Stimulated activated CD4-positive, alpha-beta T cell treated with anti-CD3 and anti-CD28 coated beads, Interleukin-15, amount 100 ng/mL, for 1 hour (primary cell): ENCODE measurements around the gene HUNK.
"Not testable (repeated sequence)": the region's sequence is repeated elsewhere in the genome, so short reads cannot be mapped to it uniquely, and the experiment has no call there.

ENCODE experiments used
- DNase-seq, 2 donors: peaks; one replicate each; pipeline ENCODE4 v3.0.0-alpha.2; 2020; ENCODE audit warnings: low read depth in 1 of 2, low spot score in 1 of 2

Gene HUNK

DNA sequence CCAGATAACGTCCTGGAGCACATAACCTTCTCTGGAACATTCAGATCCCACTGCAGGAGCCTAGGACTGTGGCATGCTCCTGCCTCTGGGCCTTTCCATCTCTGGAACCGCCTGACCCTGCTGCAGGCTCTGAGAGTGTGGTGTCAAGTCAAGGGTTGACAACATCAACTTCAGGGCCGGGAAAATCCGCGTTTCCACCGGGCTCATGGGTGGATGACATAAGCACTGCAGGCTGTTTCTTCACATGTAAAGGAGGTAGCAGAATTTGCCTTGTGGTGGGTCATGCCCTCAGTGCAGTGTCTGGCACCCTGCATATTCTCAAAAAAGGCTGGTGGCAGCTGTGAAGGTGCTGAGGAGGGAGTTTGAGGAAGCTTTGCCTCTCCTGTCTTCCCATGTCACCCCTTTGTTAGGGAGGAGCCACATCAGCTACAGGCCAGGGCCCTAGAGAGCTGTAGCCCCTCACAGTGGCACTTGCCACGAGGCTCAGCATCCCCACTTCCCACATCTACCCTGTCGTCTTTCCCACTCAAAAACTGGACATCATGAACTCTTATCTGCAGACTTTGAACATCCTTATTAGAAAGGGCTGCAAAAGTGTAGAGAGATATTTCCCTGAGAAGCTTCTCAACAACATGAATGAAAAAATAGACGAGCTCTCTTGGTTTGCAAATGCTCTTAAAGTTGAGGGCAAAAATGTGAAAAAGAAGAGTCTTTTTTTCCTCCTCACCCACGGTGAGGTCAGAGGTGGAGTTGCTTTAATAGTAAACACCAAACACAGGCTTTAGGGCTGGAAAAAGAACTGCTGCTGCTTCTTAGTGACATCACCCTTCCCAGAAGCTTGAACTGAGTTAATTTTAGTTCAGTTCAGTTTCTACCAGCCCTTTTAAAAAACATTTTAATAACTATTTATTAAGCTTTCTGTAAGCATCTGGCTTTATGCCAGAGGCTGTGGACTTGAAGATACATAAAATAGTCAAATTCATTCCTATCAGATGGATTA, 121.3 kb downstream of the HUNK start:
- no peak for DNase-seq

DNA sequence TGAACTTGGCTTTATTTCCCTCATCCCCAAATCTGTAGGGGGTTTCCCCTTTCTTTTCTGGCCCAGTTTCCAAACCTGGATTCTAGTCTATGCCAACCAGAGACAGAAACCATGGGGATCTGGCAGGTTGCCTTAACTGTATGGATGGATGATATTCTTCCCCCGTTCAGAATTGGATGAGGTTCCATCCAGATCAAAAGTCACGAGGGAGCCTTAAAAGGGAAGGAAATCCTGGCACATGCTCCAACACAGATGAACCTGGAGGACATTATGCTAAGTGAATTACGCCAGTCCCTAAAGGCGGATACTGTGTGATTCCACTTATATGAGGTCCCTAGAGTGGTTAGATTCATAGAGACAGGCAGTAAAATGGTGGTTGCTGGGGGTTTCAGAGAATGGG, 124.4 kb downstream of the HUNK start:
- DNase-seq, result no peak

DNA sequence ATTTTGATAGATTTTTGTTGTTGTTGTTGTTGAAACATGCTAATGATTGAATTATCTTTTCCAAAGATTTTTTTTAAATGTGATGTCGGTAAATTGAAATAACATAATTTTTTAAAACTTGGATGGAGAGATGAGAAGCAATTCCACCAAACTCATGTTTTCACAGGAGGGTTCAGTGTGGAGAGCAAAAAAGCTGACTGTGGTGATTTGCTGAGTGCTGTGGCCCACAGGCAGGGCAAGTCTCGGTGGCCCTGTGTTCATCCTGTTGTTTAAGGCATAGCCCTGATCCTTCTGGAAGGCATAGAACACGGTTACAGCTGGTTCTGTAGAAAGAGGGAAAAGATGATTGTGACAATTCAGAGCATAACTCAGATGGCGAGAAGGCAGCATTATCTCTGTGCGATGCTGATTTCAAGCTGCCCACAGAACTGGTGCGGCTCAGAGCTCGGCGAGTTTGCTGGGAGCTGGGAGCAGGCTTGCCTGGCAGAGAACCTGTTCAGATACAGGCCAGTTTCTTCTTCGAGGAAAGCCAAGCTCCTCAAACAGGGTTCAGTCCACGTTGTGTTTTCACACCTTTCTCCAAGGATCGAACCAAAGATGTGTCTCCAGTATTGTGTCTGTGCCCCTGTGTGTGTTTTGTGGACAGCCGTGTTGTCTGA, 127.1 kb downstream of the HUNK start:
- no peak for DNase-seq

DNA sequence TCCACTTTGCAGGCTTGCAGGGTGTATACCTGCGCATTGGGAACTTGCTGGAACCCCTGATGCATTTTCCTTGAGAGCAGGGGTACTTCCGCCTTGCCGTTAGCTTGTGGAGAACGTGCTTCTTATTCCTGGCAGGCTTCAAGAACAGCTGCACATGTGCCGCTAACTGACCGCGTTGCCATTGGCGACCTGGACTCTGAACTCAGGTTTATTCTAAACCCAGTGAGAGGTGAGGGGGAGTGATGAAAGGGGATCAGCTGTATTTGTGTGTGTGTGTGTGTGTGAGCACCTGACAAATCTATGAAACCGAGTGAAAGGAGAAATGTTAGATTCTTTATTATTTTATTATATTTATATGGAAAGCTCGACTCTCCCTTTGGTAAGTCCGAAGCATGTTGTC, 128.6 kb downstream of the HUNK start:
- DNase-seq, result no peak

DNA sequence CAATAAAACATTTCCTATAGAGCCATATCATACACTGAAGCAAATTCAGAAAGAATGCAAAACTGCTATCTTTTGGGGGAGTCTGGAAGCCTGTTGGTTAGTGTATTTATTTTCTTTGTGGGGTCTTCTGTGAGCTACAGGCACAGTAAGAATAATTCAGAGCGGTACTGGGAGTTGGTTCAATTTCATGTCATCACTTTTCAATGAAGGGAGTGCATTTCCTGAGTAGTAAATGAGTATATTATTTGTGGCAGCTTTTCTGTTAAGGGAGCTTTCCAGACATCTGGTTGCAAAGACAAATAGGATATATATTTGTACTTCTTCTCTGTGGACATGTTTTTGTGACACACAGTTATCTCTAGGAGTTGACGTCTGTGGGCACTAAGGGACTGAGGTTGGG, 130.6 kb downstream of the HUNK start:
- DNase-seq, result no peak

DNA sequence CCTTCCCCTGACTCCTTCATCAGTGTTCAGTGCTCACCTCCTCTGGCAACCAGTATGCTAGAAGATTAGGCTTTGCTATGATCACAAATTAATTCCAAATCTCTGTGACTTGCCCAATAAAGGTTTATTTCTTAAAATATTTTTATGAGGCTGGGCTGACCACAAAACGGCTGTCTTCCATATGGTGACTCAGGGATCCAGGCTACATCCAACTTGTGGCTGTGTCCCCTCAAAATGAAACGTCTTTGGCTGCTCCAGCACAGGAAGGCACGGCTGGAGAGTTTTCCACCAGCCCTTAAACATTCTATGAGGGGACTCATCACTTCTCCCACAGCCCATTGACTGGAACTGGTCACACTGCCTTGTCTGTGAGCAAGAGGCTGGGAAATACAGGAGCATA, 131.5 kb downstream of the HUNK start:
- no peak for DNase-seq

DNA sequence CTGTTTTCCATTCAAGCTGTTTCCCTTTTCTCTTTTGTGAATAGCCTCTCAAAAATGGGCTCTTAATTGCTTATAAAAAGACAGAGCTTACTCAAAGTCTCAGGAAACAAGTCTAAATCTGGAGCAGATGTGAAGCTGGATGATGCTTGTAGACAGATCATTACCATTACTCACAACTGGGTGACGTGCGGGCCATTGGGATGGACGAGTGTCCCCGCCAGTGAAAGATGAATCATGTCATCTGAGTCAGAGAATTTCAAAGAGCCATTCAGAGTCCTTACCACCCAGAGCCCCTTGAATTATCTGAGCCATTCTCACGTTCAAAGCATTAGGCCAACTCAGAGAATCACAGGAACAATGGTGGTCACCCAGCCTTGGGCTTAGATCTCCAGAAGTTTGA, 134.6 kb downstream of the HUNK start:
- no peak for DNase-seq

DNA sequence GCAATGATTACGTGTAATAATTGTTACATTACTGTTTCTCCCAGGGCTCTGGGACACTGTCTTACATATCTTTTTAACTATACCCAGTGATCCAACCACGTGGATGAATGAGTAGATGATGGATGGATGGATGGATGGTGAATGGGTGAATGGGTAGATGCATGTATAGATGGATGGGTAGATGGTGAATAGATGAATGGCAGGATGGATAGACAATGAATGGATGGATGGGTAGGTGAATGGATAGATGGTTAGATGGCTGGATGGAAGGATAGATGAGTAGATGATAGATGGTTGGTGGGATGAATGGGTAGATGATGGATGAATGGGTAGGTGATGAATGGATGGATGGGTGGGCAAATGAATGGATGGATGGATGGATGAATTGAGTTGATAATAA, 135.9 kb downstream of the HUNK start:
- no peak for DNase-seq

DNA sequence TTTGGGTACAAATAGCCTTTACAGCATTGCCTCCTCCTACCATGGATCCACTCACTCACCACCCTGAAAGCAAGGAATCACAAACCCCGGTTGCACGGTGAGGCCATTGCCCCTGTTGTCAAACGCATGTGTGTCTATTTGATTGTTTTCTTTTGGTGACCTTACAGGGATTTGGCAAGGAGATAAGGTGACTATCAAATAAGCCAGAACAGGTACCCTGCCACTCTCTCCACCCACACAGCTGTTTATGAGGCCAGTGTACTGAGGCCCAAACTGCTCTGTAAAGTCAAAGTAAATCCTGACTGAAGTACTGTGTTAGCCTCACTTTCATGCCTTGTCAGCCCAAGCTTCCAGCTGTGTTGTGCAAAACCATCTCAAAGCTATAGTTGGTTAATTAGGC, 136.4 kb downstream of the HUNK start:
- no peak for DNase-seq

DNA sequence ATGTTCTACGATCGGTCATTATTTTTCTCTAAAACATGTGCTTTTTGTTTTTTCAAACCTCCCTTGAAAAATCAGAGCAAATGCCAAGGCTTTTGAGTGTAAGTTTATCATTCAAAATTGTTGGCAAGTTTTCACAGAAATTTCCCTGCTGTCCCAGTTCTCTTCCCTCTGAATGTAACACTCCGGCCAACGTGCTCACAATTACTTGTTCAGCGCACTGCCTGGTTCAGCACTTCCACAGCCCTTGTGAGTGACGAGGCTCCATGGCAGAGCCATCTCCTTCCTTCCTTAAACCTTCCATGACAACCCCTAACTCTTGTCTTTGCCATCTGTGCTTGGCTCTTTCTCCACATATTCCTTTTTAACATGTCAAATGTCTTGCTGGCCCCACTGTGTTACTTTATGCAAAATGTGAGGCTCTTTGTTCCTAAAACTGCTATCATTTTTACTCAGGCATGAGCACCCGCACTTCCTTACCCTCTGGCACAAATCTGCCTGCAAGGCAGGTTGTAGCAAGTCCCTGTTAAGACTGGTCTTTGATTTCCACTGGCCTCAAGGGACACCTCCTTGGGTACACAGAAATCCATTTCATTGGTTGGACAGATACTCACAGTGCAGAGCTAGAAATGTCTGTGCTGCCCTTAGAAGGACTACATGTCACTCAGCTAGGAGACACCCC, 142.8 kb downstream of the HUNK start:
- no peak for DNase-seq

DNA sequence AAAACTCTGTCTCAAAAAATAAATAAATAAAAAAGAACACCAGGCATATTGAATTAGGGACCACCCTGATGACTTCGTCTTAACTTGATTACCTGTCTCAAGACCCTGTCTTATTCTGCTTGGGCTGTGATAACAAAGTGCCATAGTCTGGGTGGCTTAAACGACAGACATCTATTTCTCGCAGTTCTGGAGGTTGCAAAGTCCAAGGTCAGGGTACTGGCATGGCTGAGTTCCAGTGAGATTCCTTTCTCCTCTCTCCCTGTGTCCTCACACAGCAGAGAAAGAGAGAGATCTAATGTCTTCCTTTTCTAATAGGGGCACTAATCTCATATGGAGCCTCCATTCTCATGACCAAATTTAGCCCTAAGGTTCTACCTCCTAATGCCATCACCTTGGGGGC, 145.6 kb downstream of the HUNK start:
- no peak for DNase-seq

DNA sequence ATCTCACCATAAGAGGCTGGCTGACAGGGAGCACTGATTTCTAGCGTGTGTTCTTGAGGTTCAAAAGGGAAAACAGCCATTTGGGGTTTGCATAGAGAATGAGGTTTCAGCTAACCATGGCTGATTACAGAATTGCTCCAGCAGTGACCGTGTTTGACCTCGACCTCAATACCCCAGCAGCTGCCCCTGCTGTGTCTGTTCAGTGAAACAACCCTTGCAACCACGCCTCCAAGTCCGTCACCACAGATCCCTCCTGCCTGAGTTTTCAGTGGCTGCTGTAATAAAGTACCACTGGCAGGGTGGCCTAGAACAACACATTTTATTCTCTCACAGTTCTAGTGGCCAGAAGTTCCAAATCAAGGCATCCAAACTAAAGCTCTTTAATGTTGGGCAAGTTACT, 147.7 kb downstream of the HUNK start:
- DNase-seq, result no peak

DNA sequence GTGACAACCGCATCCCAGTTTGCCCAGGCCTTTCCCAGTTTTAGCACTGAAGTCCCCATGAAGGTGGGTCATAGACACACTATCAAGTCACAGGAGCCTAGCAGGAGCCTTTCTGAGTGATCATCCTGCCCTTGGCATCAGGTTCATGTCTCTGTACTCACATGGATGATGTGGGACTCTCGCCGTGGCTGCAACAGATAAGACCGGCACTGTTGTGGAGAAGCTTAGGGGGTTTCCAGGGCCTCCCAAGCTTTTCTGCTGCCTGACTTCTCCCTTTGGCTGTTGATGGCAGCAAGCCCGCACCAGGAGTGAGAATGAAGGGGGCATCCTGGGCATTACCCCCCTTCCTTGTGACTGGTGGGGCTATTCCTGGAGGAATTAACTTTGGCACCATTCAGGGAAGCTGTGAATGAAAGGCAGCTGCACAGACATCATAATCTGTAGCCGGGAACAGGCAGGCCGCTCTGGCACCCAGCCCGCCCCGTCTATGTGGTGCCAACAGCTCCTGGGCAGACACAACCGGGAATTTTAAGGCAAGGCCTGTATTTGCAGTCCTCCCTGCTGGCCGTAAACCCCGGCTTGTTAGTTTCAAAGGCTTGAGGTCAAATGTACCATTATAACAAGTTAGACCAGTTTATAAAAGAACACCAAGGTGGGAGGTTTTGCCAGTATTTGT, 148.6 kb downstream of the HUNK start:
- no peak for DNase-seq

DNA sequence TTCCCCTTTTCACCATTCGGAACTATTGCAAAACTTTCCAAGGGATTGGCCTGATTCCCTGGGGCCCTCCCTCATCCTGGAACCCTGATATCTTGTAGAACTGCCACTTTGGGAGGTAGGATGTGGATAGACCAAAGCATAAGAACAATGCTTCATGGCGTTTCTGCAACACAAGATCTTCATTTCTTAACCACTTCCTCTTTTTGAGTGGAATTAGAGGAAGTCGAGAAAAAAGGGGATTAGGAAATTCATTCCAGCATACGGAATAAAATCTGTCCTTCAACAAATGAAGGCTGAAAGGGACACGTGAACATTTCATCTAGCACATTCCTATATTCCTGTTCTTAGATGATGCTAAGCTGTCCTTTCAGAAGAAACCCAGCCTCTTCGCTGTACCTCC, 149.3 kb downstream of the HUNK start:
- DNase-seq, result no peak

DNA sequence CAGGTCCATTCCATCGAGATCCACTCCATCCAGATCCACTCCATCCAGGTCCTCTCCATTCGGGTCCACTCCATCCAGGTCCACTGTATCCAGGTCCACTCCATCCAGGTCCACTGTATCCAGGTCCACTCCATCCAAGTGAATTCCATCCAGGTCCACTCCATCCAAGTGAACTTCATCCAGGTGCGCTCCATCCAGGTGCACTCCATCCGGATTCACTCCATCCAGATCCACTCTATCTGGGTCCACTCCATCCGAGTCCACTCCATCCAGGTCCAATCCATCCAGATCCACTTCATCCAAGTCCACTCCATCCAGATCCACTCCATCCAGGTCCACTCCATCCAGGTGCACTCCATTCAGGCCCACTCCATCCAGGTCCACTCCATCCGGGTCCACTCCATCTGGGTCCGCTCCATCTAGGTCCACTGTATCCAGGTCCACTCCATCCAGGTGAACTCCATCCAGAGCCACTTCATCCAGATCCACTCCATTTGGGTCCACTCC, 157.4 kb downstream of the HUNK start:
- DNase-seq, result no peak

DNA sequence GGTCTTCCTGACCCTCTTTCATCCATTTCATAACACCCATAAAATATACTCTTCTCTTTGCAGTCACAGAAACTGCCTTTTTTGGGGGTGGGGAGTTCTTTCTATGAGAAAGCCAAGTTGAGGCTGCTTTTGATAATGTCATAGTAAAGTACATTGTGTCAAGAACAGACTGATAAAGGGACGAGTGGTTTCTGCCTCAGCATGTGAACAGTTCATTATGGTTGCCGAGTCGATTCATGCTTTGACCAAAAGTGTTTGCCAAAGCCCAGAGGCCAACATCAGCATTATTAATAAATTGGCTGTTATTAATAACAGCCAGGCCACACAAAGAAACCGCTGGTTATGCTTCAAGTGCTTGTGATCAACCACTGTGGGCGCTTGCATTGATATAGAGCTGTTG, 162.0 kb downstream of the HUNK start:
- DNase-seq, result no peak

DNA sequence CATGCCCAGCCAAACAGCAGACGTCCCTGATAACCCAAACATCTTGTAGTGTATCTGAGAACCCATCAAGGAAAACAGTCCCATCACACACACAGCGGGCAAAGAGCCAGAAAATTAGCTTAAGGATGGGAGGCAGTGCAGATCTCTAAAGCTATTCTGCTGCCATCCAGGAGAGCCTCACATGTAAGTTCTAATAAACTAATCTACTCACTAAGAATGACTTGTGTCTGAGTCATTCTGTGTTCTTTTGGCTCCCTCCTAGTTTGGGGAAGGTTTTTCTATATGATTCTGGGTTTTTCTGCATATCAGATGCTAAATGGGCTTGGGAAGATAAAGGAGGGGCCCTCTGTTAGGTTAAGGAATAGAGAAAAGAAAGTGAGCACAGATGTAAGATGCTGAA, 162.8 kb downstream of the HUNK start:
- no peak for DNase-seq

DNA sequence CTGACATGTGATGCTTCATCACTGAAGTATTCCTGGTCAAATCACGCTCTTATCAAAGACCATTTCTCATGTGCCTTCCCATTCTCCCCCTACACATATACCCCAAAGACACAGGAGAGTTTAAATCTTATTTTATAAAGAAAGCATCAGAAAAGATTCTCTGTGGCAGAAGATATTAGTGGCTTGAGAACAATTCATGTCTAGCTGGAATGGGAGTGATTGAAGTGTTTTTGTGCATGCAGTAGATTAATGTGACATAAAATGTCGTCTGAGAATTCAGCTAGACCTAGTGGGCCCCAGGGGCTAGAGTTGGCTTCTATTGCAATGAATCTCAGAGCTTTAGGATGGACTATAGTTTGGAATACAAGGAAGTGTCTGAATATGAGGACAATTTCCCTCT, 163.9 kb downstream of the HUNK start:
- no peak for DNase-seq

DNA sequence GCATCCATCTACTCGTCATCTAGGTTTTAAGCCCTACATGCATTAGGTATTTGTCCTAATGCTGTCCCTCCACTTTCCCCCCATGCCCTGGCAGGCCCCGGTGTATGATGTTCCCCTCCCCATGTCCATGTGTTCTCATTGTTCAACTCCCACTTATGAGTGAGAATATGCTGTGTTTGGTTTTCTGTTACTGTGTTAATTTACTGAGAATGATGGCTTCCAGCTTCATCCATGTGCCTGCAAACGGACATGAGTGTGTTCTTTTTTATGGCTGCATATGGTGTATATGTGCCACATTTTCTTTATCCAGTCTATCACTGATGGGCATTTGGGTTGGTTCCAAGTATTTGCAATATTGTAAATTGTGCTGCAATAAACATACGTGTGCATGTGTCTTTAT, 165.9 kb downstream of the HUNK start:
- not testable (repeated sequence) for DNase-seq

DNA sequence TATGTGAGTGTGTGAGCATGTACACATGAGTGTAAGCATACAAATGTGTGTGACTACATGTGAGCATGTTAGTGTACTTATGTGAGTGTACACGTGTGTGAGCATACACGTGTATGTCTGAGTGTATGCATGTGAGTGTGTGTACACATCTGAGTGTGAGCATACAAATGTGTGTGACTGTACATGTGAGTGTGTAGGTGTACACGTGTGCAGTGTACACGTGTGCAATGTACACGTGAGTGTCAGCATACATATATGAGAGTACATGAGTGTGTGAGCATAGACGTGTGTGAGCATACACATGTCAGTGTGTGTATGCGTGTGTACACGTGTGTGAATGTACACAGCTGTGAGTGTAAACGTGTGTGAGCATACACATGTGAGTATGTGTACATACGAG, 170.6 kb downstream of the HUNK start:
- DNase-seq, result no peak
